SIG-M5 treated with dmso at 0.1 percent for 504 hours (cell line): Measurements from ENCODE around the gene FRMD4A.

Source experiments
- DNase-seq: peaks from one replicate; lab custom pipeline; 2025; ENCODE audit not compliant: unreplicated experiment; lab: John Stamatoyannopoulos, UW

Gene FRMD4A

DNA sequence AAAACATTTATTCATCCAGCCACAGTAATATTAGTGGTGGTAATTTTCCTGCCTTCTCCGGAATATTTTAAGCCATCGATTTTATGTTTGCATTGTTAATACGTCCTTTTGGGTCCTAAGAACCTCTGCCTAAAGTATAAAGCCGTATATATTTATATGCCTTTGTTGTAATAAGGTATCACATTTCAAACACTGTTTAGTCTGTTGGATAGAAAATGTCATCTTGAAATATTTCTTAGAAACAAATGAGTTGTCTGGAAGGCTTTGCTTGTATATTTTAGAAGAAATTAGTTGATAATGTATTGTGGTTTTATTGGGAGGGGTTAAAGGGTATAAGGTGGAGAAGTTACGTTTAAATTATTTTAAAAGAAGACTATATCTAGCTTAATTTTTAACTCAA is 732.8 kb downstream of the FRMD4A start:
- DNase-seq: no peak

DNA sequence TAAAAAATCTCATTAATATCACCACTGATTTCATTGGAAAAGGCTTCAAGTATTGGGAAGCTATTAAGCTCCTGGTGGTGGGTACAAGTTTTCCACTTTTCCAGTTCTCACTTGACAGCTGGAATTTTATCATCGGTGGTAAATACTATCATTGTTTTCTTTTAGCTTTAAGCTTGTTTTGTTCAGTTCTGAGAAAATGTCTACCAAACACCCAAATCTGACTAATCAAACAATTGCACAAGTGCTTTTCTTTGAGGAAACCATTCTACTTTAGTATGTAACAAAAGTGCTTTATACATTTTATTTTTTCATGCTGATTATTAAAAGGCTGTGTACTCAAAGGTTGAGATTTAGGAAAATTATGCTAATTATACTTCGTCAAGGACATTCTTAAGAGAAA is 736.1 kb downstream of the FRMD4A start:
- DNase-seq: no peak
